ENCODE results near the gene DLGAP3.
"Not testable (repeated sequence)": the region's sequence is repeated elsewhere in the genome, so short reads cannot be mapped to it uniquely, and the experiment has no call there.

DLGAP3 gene

DNA sequence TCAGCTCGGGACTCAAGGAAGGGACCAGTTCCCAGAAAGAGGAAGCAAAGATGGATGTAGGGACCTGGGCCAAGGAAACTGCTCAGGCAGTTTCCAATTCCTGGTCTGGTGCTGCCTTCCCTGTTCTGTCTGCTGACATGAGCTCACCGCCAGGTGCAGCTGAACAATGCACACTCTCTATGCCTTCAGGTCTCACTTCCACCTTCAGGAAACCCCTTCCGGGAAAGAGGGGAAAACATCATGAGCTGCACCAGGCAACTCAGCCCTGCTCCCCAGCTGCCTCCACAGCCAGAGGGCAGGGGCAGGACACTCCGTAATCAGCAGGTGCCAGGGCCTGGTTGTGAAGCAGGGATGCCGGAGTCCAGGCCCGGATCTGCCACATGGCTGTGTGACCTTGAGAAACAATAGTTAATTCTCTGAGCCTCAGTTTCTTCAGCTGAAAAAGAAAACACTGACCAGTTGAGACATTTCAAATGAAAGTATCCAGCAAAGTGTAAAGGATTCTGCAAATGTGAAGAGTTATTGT lies 97.7 kb downstream of the DLGAP3 start:
- no peak for FAIRE-seq
- TF ChIP-seq, protein P1, sequence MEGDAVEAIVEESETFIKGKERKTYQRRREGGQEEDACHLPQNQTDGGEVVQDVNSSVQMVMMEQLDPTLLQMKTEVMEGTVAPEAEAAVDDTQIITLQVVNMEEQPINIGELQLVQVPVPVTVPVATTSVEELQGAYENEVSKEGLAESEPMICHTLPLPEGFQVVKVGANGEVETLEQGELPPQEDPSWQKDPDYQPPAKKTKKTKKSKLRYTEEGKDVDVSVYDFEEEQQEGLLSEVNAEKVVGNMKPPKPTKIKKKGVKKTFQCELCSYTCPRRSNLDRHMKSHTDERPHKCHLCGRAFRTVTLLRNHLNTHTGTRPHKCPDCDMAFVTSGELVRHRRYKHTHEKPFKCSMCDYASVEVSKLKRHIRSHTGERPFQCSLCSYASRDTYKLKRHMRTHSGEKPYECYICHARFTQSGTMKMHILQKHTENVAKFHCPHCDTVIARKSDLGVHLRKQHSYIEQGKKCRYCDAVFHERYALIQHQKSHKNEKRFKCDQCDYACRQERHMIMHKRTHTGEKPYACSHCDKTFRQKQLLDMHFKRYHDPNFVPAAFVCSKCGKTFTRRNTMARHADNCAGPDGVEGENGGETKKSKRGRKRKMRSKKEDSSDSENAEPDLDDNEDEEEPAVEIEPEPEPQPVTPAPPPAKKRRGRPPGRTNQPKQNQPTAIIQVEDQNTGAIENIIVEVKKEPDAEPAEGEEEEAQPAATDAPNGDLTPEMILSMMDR (IDR thresholded peaks at IDR 0.05; ENCODE audit: insufficient read depth, missing control alignments) = no peak
- DNase-seq (ENCODE audit: insufficient read length, low spot score) = no peak

DNA sequence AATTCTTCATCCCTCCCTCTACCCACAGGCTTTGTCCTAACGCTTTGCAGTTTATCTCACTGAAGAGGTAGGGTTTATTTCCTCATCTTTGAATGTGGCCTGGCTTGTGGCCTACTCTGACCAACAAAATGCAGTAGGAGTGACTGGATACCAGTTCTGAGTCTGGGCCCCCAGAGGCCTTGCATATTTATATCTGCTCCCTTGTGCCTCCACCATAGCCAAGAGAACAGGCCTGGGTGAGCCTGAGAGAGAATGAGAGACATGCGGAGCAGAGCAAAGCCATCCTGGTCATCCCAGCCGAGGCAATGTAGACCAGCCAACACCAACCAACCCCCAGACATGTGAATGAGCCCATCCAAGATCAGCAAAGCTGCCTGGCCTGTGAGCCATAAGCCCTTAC lies 100.2 kb downstream of the DLGAP3 start:
- FAIRE-seq (no peak), DNase-seq (ENCODE audit: insufficient read length, low spot score) (no peak)
- TF ChIP-seq, protein P1 (IDR thresholded peaks at IDR 0.05; ENCODE audit: insufficient read depth, missing control alignments) = no peak

DNA sequence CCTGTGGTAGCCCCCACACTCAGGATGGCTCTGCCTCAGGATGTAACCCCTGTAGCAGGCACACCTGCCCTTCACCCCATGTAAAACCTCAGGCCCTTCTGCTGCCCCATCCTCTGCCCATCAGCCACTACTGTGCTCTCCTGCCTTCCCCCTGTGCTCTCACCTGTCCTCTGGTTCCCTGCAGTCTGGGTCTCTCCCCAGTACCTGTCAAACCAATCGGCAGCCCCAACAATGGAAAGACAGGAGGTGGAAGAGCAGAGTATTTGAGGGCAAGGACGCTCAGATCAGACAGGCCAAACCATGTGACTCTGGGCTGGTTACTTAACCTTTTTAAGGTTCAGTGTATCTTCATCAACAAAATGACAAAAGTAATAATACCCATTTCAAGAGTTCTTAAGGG lies 100.8 kb downstream of the DLGAP3 start:
- FAIRE-seq = no peak
- TF ChIP-seq, protein P1 (IDR thresholded peaks at IDR 0.05; ENCODE audit: insufficient read depth, missing control alignments) = no peak
- DNase-seq (ENCODE audit: insufficient read length, low spot score) = no peak

DNA sequence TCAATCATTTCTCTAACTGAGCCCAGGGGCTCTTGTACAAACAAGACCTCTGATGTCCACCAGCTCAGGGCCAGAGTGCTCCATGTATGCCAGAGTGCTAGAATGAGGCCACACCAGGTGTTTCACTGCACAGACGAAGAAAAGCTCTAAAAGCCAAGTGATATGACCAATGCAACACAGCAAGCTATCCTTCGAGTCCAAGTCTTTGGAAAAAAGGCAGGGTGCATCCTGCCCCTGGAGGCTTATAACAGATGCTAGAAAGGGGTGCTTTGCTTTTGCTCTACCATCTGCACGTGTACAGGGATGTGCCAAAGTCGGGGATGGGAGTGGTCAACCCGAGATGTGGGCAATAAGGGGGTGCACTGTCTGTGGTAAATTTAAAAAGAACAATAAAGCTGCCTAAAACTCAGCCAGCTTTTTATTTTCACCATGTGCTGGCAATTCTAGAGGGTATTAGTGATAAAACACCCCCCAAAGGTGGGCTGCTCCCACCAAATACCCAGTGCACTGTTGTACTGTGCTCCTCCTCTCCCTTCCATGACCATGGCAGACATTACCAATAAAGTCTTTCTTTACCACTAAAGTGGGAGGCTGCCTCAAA lies 102.0 kb downstream of the DLGAP3 start:
- FAIRE-seq (no peak), DNase-seq (ENCODE audit: insufficient read length, low spot score) (no peak)
- TF ChIP-seq, protein P1 (IDR thresholded peaks at IDR 0.05; ENCODE audit: insufficient read depth, missing control alignments) = no peak

DNA sequence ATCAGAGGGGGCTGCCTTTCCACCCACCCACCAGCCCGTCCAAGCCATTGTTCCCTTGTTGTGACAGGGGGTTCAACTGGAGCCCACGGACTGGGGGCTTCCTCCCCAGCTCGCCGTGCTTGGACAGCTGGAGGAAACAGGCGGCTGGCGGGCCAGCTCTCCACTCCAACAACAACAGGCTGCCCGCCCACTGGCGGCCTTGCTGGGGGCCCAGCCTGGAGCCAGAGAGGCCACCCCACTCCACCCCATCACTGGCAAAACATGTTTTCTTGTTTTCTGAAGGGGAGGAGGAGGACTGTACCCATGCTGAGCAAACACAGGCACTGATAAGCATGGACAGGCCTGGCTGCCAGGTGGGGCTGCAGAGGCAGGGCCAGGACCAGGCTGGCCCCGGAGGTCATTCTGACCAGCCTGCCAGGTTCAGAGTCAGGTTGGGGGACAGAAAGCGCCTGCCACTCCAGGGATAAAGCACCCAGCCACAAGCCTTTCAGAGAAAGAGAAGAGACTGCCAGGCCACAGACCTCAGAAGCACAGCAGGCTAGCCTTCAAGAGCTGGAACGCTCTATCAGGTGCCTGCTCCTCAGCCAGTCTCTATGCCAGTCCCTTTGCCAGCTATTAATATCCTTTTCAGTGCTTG lies 103.9 kb downstream of the DLGAP3 start:
- FAIRE-seq (no peak), DNase-seq (ENCODE audit: insufficient read length, low spot score) (no peak)
- TF ChIP-seq, protein P1 (IDR thresholded peaks at IDR 0.05; ENCODE audit: insufficient read depth, missing control alignments) = no peak

DNA sequence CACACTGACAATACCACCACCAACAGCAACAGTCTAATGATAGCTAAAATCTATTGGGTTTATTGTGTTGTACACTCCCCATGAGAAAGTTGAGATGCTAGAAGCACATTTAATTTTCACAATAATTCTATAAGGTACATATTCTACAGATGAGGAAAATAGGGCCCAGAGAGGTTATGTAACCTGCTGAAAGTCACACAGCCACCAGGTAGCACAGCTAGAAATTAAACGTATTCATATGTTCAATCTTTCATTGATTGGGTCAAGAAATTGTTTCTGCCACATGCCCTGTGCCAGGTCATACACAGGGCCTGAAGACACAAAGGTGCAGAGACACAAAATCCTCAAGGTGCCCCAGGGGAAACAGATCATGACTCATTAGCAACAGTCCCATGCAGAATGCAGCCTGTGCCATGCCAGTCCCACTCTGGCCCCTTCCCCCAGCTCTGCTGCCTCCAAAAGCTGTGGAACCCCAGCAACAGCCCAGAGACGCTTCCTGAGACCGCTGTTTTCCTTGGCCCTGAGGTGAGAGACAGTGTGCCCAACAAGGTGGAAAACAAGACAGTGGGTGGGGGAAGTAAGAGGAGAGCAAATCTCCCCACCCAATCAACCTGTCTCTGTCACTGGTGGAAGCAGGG lies 104.5 kb downstream of the DLGAP3 start:
- DNase-seq (ENCODE audit: insufficient read length, low spot score) = no peak
- TF ChIP-seq, protein P1 (IDR thresholded peaks at IDR 0.05; ENCODE audit: insufficient read depth, missing control alignments) = no peak
- FAIRE-seq = no peak

DNA sequence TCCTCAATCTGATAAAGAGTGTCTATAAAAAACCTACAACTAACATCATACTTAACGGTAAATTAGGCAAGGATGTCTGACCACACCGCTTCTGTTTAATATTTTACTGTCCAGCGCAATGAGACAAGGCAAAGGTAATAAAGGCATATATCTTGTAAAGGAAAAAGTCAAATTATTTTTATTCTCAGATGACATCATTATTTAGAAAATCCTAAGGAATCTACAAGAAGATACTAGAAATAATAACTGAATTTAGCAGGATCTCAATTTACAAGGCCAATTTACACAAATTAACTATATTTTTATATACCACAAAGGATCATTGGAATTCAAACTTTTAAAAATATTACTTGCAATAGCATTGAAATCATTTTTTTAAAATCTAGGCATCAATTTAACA lies 107.2 kb downstream of the DLGAP3 start:
- FAIRE-seq = no peak
- TF ChIP-seq, protein P1 (IDR thresholded peaks at IDR 0.05; ENCODE audit: insufficient read depth, missing control alignments) = no peak
- no peak for DNase-seq (ENCODE audit: insufficient read length, low spot score)

DNA sequence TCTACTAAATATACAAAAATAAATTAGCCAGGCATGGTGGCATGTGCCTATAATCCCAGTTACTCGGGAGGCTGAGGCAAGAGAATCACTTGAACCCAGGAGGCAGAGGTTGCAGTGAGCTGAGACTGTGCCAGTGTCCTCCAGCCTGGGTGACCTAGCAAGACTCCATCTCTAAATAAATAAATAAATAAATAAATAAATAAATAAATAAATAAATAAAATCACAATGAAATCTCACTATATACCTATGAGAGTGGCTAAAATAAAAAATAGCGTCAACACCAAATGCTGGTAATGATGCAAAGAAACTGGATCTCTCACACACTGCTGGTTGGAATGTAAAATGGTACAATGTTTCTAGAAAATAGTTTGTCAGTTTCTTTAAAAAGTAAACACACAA lies 110.6 kb downstream of the DLGAP3 start:
- not testable (repeated sequence) for FAIRE-seq

More for the DNA sequence above, 110.6 kb downstream of the DLGAP3 start:
- not testable (repeated sequence) for DNase-seq (ENCODE audit: insufficient read length, low spot score)

All from D721Med (cell line).